Gastrocnemius medialis (tissue), 4 donors: Measurements from ENCODE around the gene CSAD.

Source experiments
- CTCF ChIP-seq, 5 experiments: fragments of 450-650 bp in 3 of 5; fragments of 200-600 bp in 2 of 5; sonication (generic) in 2 of 5; IDR thresholded peaks in 4 of 5; conservative IDR thresholded peaks in 1 of 5; 1 replicate in 4 of 5; 2 replicates in 1 of 5; pipeline ENCODE4 v1.5.1; 2016 to 2019; ENCODE audit warnings: antibody characterized with exemption in 5 of 5, mild to moderate bottlenecking in 3 of 5, moderate library complexity in 3 of 5
- POLR2A ChIP-seq, 2 donors: fragments of 450-650 bp; IDR thresholded peaks; one replicate each; pipeline ENCODE4 v1.6.1; 2017; ENCODE audit warnings: antibody characterized with exemption in 2 of 2, mild to moderate bottlenecking in 2 of 2, moderate library complexity in 2 of 2

GRCh38 chr12:53118751-53119300, 61.9 kb downstream of the CSAD start:
- no peak for TF ChIP-seq CTCF (IDR thresholded peaks at IDR 0.05 in 4 of 5, conservative IDR thresholded peaks at IDR 0.05 in 1 of 5)
- no peak for TF ChIP-seq POLR2A (IDR thresholded peaks at IDR 0.05)
